ENCODE measurements around the gene NIT2.

Gene NIT2

DNA sequence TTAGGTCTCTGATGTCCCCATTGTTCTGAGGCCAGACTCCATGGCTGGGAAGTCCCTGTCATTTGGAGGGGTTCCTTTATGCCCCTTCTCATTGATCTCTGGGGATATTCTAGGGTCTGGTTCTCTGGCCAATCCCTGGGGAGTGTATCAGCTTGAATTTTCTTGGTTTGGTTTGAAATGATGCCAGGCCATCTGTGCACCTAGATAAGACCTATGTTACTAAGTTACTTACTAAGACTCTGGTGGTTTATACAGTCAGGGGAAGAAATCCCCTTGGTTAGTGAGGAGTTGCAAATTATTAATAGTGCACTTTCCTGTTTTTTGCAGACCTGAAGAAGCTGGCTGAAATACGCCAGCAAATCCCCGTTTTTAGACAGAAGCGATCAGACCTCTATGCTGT, 20.3 kb downstream of the NIT2 start:
- no peak for DNase-seq (ENCODE audit: extremely low read depth, low read depth)
- TF ChIP-seq, protein P1, sequence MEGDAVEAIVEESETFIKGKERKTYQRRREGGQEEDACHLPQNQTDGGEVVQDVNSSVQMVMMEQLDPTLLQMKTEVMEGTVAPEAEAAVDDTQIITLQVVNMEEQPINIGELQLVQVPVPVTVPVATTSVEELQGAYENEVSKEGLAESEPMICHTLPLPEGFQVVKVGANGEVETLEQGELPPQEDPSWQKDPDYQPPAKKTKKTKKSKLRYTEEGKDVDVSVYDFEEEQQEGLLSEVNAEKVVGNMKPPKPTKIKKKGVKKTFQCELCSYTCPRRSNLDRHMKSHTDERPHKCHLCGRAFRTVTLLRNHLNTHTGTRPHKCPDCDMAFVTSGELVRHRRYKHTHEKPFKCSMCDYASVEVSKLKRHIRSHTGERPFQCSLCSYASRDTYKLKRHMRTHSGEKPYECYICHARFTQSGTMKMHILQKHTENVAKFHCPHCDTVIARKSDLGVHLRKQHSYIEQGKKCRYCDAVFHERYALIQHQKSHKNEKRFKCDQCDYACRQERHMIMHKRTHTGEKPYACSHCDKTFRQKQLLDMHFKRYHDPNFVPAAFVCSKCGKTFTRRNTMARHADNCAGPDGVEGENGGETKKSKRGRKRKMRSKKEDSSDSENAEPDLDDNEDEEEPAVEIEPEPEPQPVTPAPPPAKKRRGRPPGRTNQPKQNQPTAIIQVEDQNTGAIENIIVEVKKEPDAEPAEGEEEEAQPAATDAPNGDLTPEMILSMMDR (IDR thresholded peaks at IDR 0.05; ENCODE audit: low read depth, low read length, missing control alignments), result no peak
- H3K4me3 ChIP-seq (replicated peaks; ENCODE audit: low read depth, low read length), result no peak overlapping the region

DNA sequence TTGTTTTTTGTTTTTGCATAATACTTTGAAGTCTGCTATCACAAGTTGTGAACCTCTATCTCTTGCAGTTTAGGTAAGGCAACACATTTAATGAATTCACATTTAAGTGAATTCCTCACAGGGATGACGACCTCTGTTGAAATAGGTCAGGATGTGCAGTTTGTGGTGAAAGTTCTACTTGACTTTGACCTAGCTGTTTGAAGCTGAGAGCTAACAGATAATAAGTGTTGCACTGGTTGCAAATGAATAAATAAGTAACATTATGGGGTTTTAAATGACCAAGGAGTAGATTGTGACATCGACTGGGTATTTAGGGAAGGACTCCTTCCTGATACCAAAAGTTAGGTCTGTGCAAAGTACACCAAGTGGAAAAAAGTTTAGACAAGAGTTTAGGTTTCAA, 23.9 kb downstream of the NIT2 start:
- TF ChIP-seq, protein P1 (IDR thresholded peaks at IDR 0.05; ENCODE audit: low read depth, low read length, missing control alignments), result no peak
- H3K4me3 ChIP-seq (replicated peaks; ENCODE audit: low read depth, low read length), result no peak overlapping the region
- no peak for DNase-seq (ENCODE audit: extremely low read depth, low read depth)

DNA sequence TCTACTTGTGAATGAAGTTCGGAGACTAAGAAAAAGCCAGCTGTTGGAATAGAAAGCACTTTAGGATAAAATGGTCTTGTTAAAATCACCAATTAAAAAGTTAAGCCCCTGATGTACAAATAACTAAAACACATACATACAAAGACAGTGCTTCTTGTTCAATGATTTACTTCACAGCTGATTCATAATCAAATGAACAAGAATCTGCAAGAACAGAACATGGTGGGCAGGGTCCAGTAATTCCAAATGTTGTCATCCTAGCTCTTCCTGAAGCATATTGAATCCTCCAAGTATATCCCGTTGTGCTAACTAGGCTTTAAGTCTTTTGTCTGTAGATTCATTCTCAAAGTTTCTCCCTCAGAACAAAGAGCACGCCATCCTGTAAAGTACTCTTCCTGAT, 24.5 kb downstream of the NIT2 start:
- TF ChIP-seq, protein P1 (IDR thresholded peaks at IDR 0.05; ENCODE audit: low read depth, low read length, missing control alignments), result no peak
- DNase-seq (ENCODE audit: extremely low read depth, low read depth), result no peak
- H3K4me3 ChIP-seq (replicated peaks; ENCODE audit: low read depth, low read length), result no peak overlapping the region

GRCh38 chr3:100360757-100361496, 26.4 kb downstream of the NIT2 start:
- TF ChIP-seq, protein P1 (IDR thresholded peaks at IDR 0.05; ENCODE audit: low read depth, low read length, missing control alignments), result no peak
- DNase-seq (ENCODE audit: extremely low read depth, low read depth), result no peak

GRCh38 chr3:100361897-100362296, 27.3 kb downstream of the NIT2 start:
- no peak overlapping the region for H3K4me3 ChIP-seq (replicated peaks; ENCODE audit: low read depth, low read length)
- TF ChIP-seq, protein P1 (IDR thresholded peaks at IDR 0.05; ENCODE audit: low read depth, low read length, missing control alignments), result no peak
- DNase-seq (ENCODE audit: extremely low read depth, low read depth), result no peak

More at GRCh38 chr3:100360757-100361496, 26.4 kb downstream of the NIT2 start:
- no peak overlapping the region for H3K4me3 ChIP-seq (replicated peaks; ENCODE audit: low read depth, low read length)

DNA sequence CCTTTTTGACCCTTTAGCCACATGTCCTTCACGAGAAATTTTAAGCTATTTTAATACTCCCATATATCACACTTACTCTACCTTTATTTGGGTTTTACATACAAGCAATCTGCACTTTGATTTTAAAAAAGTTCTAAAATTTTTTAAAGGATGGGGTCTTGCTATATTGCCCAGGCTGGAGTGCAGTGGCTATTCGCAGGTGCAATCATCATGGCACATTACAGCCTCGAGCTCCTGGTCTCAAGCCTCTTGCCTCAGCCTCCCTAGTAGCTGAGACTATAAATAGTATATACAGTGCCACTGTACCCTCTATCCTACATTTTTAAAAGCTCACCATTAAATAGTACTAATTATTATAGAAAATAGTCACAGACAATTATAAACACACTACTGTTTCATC, 29.9 kb downstream of the NIT2 start:
- DNase-seq (ENCODE audit: extremely low read depth, low read depth), result no peak
- H3K4me3 ChIP-seq (replicated peaks; ENCODE audit: low read depth, low read length), result no peak overlapping the region
- TF ChIP-seq, protein P1 (IDR thresholded peaks at IDR 0.05; ENCODE audit: low read depth, low read length, missing control alignments), result no peak

DNA sequence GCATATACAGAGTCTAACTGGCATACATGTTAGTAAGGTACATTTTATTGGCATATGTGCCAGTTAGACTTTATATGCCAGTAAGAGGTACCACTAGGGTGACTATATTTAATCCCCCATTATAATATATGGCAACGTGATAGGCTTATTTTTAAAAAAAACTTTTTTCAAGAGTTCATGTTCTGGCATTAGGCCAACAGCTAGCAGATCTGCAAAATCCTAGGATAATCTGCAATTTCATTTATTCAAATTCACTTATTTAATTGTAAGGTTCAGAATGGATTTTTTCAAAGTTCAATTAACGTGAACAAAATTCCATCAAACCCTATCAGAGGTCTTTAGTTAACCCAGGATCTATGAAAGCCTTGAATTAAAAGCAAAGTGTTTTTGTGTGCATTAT, 31.9 kb downstream of the NIT2 start:
- H3K4me3 ChIP-seq (replicated peaks; ENCODE audit: low read depth, low read length), result no peak overlapping the region
- TF ChIP-seq, protein P1 (IDR thresholded peaks at IDR 0.05; ENCODE audit: low read depth, low read length, missing control alignments), result no peak
- no peak for DNase-seq (ENCODE audit: extremely low read depth, low read depth)

Data from HFF-Myc (cell line).